ENCODE results near the gene SGMS1.

The SGMS1 gene

DNA sequence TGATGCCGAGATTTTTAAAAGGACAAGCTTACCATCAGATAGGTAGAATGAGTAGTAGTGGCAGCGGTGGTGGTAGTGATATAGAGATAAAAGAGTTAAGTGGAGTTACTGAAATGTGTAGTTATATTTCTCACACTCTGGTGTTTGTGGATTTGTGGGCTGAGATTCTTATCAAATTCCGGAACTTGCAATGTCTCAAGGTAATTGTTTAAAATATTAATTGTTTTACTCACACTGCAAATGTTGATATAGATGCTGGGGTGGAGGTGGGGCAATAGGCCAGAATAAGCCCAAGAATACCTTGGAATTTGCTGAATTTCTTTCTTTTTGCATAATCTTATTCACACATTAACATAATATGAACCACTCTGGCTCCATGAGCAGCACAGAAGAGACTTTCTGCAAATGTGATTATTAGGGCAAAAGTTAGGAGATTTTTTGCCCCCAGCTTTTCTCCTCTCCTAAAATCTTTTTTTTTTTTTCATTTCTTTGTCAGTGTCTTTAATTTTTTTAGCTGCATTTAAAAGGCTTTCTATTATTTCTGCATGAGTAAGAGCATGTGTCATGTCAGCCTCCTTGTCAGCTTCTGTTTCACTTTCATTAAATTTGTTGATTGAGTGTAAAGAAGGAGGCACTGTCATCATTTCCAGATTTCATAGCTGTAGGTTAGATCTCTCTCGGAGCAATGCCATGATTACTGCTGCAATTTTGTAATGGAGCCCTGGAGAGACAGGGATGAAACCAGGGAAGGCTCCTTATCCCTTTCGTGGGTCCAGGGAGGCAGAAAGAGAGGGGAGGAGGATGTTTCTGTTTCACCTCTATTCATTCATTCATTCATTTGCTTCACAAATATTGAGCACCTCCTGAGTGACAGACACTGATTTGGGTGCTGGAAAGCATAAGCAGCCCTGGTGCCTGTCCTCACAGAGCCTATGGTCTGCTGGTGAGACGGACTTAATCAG, 13.1 kb upstream of the SGMS1 start:
- no peak for TF ChIP-seq TAF1 (IDR thresholded peaks at IDR 0.05; ENCODE audit: borderline replicate concordance, insufficient read depth, low read length)
- no peak for TF ChIP-seq SIN3A (IDR thresholded peaks at IDR 0.05; ENCODE audit: borderline replicate concordance, insufficient read depth, low read length)
- TF ChIP-seq, protein P1, sequence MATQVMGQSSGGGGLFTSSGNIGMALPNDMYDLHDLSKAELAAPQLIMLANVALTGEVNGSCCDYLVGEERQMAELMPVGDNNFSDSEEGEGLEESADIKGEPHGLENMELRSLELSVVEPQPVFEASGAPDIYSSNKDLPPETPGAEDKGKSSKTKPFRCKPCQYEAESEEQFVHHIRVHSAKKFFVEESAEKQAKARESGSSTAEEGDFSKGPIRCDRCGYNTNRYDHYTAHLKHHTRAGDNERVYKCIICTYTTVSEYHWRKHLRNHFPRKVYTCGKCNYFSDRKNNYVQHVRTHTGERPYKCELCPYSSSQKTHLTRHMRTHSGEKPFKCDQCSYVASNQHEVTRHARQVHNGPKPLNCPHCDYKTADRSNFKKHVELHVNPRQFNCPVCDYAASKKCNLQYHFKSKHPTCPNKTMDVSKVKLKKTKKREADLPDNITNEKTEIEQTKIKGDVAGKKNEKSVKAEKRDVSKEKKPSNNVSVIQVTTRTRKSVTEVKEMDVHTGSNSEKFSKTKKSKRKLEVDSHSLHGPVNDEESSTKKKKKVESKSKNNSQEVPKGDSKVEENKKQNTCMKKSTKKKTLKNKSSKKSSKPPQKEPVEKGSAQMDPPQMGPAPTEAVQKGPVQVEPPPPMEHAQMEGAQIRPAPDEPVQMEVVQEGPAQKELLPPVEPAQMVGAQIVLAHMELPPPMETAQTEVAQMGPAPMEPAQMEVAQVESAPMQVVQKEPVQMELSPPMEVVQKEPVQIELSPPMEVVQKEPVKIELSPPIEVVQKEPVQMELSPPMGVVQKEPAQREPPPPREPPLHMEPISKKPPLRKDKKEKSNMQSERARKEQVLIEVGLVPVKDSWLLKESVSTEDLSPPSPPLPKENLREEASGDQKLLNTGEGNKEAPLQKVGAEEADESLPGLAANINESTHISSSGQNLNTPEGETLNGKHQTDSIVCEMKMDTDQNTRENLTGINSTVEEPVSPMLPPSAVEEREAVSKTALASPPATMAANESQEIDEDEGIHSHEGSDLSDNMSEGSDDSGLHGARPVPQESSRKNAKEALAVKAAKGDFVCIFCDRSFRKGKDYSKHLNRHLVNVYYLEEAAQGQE (IDR thresholded peaks at IDR 0.05; ENCODE audit: insufficient read depth in 1 of 2, low read depth in 2 of 2, low read length in 2 of 2), result no peak
- no peak for TF ChIP-seq FOXP2 (optimal IDR thresholded peaks at IDR 0.05; ENCODE audit: borderline replicate concordance, extremely low read depth, extremely low read length, insufficient read depth)
- no peak for TF ChIP-seq POLR2AphosphoS5 (IDR thresholded peaks at IDR 0.05; ENCODE audit: low read depth, low read length)

DNA sequence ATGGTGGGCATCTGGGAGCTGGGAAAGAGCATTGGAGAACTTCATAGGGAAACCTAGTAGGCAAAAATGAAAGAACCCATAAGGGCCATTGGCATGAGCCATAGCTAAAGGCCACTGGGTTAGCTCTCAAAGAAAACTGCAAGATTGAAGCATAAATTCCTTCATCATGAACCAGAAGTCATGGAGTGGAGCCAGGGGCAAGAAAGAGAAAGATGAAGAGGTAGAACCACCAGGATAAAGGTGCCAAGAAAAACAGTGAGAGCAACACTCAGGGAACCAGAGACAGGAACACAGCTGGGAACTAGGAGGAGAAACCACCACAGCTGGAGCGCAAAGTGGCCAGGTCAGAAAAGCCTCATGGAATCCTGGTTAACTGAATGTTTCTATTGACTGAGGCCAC, 11.5 kb upstream of the SGMS1 start:
- TF ChIP-seq FOXP2 (optimal IDR thresholded peaks at IDR 0.05; ENCODE audit: borderline replicate concordance, extremely low read depth, extremely low read length, insufficient read depth) (no peak), TAF1 (IDR thresholded peaks at IDR 0.05; ENCODE audit: borderline replicate concordance, insufficient read depth, low read length) (no peak), POLR2AphosphoS5 (IDR thresholded peaks at IDR 0.05; ENCODE audit: low read depth, low read length) (no peak), SIN3A (IDR thresholded peaks at IDR 0.05; ENCODE audit: borderline replicate concordance, insufficient read depth, low read length) (no peak)

DNA sequence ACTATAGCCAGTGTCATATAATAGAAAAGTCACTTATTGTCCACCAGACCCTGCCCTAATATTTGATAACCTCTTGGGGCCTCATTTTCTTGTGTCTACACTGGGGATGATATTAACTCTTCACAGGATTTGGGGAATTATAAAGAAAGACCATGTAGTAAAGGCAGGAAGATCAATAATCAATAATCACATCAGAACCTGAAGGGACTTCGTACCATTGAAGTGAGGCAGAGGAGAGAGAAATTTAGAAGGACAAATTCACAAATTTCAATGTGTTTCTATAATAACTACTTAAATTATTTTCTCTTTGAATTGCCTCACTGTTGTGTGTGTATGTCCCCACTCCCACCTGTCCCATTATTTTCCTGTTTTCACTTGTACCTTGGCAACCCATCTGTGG, 10.7 kb upstream of the SGMS1 start:
- no peak for TF ChIP-seq POLR2AphosphoS5 (IDR thresholded peaks at IDR 0.05; ENCODE audit: low read depth, low read length)
- TF ChIP-seq, protein P1 (IDR thresholded peaks at IDR 0.05; ENCODE audit: insufficient read depth in 1 of 2, low read depth in 2 of 2, low read length in 2 of 2), result no peak
- no peak for TF ChIP-seq SIN3A (IDR thresholded peaks at IDR 0.05; ENCODE audit: borderline replicate concordance, insufficient read depth, low read length)
- TF ChIP-seq TAF1 (IDR thresholded peaks at IDR 0.05; ENCODE audit: borderline replicate concordance, insufficient read depth, low read length), result no peak
- TF ChIP-seq FOXP2 (optimal IDR thresholded peaks at IDR 0.05; ENCODE audit: borderline replicate concordance, extremely low read depth, extremely low read length, insufficient read depth), result no peak

DNA sequence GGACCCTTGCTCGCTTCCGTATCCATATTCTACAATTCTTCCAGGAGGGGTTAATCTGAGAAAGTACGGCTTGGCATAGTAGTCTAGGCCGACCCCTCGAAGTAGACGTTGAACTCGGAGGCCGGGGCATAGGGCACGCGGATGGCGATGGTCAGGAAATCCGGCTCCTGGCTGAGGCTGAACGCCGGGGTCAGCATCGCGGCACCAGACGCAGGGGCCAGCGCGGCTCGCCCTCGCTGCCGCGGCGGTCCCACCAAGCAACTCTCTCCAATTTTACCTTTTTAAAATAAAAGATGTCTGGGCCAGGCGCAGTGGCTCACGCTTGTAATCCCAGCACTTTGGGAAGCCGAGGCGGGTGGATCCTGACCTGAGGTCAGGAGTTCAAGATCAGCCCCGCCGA, 7.3 kb upstream of the SGMS1 start:
- no peak for TF ChIP-seq FOXP2 (optimal IDR thresholded peaks at IDR 0.05; ENCODE audit: borderline replicate concordance, extremely low read depth, extremely low read length, insufficient read depth)
- no peak for TF ChIP-seq TAF1 (IDR thresholded peaks at IDR 0.05; ENCODE audit: borderline replicate concordance, insufficient read depth, low read length)
- TF ChIP-seq SIN3A (IDR thresholded peaks at IDR 0.05; ENCODE audit: borderline replicate concordance, insufficient read depth, low read length), result no peak
- TF ChIP-seq, protein P1 (IDR thresholded peaks at IDR 0.05; ENCODE audit: insufficient read depth in 1 of 2, low read depth in 2 of 2, low read length in 2 of 2), result no peak
- TF ChIP-seq POLR2AphosphoS5 (IDR thresholded peaks at IDR 0.05; ENCODE audit: low read depth, low read length), result no peak

DNA sequence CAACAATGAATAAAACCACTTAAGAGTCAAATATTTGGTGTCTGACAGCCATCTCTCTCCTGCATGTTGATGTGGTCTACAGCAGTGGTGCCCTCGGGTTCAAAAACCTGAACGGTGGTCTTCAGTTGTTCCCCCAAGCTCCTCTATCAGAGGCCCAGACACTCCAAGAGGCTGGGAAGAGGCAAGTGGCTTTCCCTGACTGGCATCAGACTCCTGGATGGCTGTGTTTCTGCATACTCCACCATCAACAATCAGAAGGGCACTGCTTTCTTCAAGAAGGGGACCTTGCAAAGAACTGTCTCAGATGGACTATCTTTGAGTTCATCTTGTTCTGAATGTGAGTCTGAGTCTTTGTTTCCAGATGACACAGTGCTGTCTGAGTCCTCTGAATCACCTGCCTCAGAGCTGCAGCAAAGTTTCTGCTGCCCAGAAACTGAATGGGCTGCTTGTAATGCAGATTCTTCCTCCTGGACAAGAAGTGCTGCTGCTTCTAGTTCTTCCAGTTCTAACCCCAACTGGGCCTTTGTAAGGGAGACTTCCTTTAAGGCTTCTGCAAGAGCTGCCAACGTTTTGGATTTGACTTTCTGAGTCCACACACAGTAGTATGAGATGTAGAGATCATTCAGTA, 5.9 kb upstream of the SGMS1 start:
- TF ChIP-seq POLR2AphosphoS5 (IDR thresholded peaks at IDR 0.05; ENCODE audit: low read depth, low read length), result no peak
- no peak for TF ChIP-seq FOXP2 (optimal IDR thresholded peaks at IDR 0.05; ENCODE audit: borderline replicate concordance, extremely low read depth, extremely low read length, insufficient read depth)
- no peak for TF ChIP-seq SIN3A (IDR thresholded peaks at IDR 0.05; ENCODE audit: borderline replicate concordance, insufficient read depth, low read length)
